Right ventricle myocardium inferior (tissue), 1 donor: ENCODE results near the gene INTS14. TPM values are rescaled to one million over a fixed set of nuclear protein-coding genes. Genes with fewer than 3 reads are reported as not detected.
"Not testable (repeated sequence)": the region's sequence is repeated elsewhere in the genome, so short reads cannot be mapped to it uniquely, and the experiment has no call there.

Experiments
- ATAC-seq: fragments of 200-7000 bp; cut with Tn5 transposase; one replicate; pipeline ENCODE4 v1.9.1; 2020; ENCODE audit warnings: mild to moderate bottlenecking, moderate library complexity
- DNase-seq: peaks from one replicate; pipeline ENCODE4 v3.0.0; 2021; ENCODE audit errors: missing footprints
- intact Hi-C: fragments of 100-400 bp; cut with DNase I; formaldehyde crosslinking; loops from one replicate; pipeline ENCODE4 v1.11.0; 2022
- total RNA-seq: library from RNA; stranded (reverse); fragmentation: NEBNext Ultra II Directional; extraction: Animal tissue kit (Norgen Biotek cat#: 25700); gene quantifications from one replicate; pipeline ENCODE4 v1.2.1, GENCODE V29; 2021
- donor health status: DM: no; HTN: yes; CAD: no; lungs with severe emphysema.

The INTS14 gene
- total RNA-seq, 1 donor from 2014 or later, result 9.7 TPM

DNA sequence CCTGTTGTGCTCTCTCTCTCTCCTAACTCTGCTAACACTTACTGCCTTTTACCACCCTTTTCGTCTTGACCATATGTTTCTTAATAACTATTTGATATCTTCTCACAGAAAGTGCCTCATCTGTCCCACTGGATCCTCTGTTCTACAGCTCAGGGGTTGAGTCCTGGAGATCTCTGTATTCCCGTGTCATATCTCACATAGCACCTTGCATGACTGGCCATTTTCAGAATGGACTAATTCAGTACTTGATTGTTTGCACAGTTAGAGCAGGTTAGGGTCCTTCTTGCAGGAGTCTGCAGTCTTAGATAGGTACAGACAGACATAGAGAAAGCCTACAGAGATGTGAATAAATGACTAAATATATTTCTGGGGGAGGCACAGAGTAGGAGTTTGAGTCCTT is 59.7 kb downstream of the INTS14 start:
- no peak for DNase-seq
- intact Hi-C loops, result no loop called here
- ATAC-seq, result no peak

DNA sequence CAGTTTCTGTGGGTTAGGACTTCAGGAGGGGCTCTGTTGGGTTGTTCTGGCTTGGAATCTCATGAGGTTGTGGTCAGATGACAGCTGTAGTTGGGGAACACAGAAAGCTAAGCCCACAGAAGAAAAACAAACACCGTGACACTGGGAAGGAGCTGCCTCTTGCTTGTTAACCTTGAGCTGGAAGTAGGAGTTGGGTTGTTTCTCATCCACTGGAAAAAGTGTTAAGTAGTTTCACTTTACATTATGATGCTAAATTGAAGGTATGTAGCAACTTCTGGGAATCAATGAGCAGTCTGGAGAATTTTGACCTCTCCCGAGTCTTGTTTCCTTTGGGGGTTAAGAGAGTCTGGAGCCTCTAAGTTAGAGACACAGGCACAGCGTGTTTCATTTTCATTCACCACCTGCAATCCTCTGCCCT is 60.2 kb downstream of the INTS14 start:
- intact Hi-C loops, result no loop called here
- ATAC-seq (no peak), DNase-seq (no peak)

DNA sequence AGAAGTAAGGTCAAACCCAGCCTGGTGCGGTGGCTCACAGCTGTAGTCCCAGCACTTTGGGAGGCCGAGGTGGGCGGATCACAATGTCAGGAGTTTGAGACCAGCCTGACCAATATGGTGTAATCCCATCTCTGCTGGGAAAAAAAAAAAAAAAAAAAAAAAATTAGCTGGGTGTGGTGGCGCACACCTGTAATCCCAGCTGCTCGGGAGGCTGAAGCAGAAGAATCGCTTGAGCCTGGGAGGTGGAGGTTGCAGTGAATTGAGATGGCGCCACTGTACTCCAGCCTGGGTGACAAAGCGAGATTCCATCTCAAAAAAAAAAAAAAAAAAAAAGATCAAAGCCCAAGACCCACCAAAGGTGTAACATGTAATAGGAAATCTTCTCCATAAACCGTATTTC is 61.6 kb downstream of the INTS14 start:
- DNase-seq, intact Hi-C loops, ATAC-seq: not testable (repeated sequence)

DNA sequence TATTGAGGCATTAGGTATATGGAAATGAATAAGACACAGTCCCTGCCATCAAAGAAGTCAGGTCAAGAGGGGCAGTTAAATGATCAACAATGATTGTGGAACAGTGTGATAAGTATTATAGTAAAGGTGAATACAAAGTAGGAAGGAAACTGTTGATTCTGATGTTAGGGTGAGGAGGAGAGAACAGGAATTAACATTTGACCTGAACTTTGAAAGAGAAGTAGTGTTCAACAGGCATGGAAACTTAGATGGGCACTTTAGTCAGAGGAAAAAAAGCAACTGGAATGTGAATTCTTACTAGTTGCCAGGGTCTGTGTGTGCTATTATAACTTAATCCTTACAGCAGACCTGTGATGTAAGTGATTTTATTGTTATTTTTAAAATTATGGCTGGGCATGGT is 63.1 kb downstream of the INTS14 start:
- intact Hi-C loops, result no loop called here
- no peak for ATAC-seq
- DNase-seq, result no peak

DNA sequence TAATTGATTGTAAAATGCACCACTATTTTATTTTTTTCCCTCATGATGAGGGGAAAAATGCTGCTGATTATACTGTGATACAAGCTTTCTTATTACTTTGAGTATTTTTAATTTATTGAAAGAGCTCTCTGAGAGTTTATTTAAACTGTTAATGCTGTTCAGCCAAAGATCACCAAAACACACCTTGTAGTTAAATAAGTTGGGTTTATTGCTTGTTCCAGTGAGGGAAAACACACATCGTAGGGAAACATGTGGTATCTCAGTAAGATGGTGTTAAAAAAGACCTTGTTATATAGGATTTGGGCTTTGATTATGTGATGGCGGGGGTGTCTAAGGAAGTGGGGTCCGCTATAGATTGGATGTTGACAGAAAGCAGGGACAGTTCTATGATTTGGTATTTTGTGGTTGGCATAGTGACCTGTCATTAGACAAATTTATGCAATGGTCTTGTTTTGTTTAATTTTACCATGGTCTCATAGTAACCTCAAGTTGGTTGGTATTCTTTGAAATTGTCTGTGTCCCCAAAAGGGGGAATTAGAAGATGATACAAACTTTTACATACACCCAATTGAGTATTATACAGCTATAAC is 69.6 kb downstream of the INTS14 start:
- ATAC-seq, result no peak
- intact Hi-C loops, result no loop called here
- no peak for DNase-seq

DNA sequence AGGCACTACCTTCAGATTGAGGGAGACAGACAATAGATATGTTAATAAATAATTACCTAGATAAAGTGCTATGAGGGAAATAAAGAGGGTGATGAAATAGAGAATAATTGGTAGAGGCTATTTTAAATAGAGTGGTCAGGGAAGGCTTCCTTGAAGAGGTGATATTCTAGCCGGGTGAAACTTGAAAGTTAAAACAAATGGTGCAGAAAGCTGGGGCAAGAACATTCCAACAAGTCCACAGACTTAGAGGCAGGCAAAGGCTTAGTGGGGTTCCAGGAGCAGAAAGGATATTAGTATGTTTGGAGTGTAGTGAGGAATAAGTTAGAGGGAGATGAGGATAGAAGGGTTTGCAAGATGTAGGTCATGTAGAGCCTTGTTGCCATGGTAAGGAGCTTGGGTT is 70.6 kb downstream of the INTS14 start:
- ATAC-seq, result no peak
- intact Hi-C loops, result no loop called here
- no peak for DNase-seq

DNA sequence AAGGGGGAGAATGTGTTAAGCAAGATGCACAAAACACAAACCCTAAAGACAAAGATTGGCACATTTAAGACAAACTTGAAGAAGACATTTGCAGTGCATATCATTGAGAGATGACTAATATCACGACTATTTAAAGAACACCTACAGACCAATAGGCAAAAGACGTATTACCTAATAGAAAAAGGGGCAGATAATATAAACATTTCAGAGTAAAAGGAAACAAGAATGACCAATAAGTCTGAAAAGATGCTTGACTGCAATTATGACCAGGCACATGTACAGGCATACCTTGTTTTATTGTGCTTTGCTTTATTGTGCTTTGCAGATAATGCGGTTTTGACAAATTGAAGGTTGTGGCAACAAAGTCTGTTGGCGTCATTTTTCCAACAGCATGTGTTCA is 75.7 kb downstream of the INTS14 start:
- intact Hi-C loops, result no loop called here
- no peak for DNase-seq

DNA sequence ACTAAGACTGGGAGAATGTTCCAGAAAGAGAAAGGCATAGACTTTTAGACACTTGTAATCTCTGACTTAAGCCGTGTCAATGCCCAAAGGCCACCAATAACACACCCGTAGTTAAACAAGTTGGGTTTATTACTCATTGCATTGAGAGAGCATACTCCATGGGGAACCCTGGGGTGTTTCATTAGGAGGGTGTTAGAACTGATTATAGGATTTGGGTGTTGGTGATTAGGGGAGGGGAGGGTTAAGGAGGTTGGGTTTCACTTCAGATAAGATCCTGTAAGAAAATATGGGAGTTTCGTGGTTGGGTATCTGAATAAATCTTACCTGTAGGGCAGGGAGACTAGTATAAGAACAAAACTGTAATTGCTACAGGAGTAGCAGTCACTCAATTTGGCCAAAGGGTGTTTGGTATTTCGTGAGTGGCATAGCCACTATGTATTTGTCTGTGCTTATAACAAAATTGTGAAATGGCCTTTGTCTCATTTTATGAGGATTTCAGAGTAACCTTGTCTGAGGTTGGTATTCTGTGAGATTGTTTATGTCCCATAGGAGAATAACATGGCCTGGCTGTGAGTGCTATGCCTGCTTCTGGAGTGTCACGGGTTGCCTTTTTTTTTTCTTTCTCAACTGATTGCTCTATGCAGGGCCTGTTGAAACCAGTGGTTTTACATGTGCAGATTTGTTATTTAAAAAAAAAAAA is 77.7 kb downstream of the INTS14 start:
- DNase-seq (no peak), ATAC-seq (no peak)
- intact Hi-C loops, result no loop called here

More for the DNA sequence above, 75.7 kb downstream of the INTS14 start:
- no peak for ATAC-seq

DNA sequence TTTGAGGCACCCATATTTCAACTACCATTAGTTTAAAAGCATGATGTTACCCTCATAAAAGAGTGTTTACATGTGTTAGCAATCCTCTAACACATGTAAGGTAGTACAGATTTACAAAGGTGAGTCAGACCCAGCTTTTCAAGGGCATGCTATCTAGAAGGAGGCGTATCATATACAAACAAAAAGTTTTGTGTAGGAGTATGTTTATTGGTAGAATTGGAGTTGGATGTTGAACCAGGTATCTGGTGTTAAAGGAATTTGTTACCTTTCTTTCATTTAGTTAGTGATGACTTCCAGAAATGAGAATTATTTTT is 78.2 kb downstream of the INTS14 start:
- ATAC-seq (no peak), DNase-seq (no peak)
- intact Hi-C loops, result no loop called here

DNA sequence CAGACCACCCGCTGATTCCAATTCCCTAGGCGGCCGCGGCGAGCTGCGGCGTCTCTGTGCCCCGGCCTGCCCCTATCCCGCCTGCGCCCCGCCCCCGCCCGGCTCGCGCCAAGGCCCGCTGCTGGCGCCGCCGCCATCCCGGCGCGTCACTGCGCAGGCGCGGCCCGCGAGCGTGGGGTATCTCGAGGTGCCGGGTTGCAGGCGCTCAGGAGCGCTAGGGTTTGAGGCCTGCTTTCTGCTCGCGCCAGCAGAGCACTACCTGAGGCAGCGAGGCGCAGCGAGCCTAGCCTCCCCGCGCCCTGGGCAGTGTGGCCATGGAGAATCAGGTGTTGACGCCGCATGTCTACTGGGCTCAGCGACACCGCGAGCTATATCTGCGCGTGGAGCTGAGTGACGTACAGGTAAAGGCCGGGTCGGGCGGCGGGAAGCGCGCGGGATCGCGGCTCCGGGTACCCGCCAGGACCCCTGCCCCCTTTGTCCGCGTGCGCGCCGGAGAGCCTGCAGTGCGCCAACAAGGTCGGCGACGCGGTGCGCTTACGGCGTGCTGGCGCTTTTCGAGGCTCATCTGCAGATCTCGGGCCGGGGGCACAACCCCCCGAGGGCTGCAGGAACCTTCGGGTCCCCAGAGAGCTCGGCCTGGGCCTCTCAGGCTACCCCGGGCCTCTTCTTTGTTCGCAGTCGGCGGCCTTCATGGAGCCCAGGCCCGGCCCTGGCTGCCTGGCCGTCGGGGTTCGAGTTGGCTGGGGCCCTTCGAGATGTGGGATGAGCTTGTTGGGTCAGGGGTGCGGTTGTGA is 80.4 kb downstream of the INTS14 start, which contains the start of gene HACD3:
TSS of gene HACD3 (plus strand) at position 146 of the 794 bp plus-strand sequence. CDS start at position 315, 169 bp downstream.
- ATAC-seq, result peak; percentile 98
- intact Hi-C loops, result no loop called here
- DNase-seq, result peak; percentile 93

DNA sequence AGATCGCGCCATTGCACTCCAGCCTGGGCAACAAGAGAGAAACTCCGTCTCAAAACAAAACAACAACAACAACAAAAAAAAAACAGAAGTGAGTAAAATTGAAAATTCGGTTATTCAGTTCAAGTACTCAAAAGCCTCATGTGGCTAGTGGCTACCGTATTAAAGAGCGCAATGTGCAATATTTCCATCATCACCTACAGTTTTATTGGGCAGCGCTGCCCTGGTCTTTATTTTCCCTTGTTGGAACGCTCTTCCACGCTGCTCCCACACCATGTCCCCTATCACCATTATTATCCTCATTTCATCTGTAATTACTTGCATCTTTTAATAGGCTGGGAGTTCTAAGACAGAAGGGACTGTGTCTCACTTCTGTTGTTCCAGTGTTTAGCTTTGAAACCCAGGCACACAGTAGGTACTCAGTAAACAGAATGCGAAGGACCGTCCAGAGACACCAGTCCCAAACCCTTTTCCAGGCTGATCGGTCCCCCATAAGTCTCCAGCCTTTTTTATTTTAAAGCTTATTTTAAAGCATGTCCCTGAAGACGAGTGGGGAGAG is 81.1 kb downstream of the INTS14 start:
- DNase-seq, result no peak
- peak; percentile 23 for ATAC-seq
- intact Hi-C loops, result no loop called here

Other genes with a start within 250 kb of the INTS14 start
- gene IGDCC3, start 233.1 kb downstream of the INTS14 start, total RNA-seq, result 0.43 TPM
- 3.7 TPM for gene IGDCC4, start 188.2 kb downstream of the INTS14 start, total RNA-seq
- gene DPP8, start 93.4 kb downstream of the INTS14 start, total RNA-seq, result 35.6 TPM
- gene HACD3, start 80.7 kb downstream of the INTS14 start, total RNA-seq, result 10.5 TPM
- gene SLC24A1, start 10.8 kb upstream of the INTS14 start, total RNA-seq, result 2.3 TPM
- gene DENND4A, start 181.2 kb upstream of the INTS14 start, total RNA-seq, result 12.7 TPM